ENCODE measurements around the gene SH3BP1.

SH3BP1 gene

DNA sequence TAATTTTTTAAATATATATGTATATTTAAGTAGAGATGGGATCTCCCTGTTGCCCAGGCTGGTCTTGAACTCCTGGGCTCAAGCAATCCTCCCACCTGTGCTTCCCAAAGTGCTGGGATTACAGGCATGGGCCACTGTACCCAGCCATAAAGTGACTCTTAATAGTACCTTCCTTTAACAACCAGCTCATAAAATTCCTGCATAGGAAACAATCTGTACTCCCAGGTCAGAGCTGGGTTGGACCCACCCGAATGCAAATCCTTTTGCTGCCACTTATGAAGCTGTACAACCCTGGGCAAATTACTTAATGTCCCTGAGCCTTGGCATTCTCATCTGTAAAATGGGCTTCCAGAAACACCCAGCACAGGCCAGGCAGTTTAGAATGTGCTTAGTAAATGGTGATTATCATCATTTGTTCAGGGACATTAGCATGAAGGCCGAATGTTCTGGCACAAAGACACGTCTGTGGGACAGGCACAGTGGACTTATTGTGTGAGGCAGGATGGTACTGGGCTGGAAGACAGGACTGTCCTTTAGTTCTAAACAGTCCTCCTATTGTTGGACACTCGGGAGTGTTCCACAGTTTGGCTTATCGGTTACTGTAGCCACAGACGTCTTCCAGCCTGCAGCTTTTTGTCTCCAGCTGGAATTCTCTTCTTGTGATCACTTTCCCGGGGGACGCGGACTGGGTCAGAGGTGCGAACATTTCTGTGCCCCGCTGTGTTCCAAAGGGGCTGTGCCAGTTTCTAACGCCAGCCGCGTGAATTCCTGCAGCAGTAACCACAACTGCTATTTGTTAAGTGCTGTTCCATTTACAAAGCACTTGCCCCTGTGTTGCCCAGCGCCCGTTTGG, 25.0 kb downstream of the SH3BP1 start:
- no peak for DNase-seq (ENCODE audit: low read depth)
- TF ChIP-seq, protein P1, sequence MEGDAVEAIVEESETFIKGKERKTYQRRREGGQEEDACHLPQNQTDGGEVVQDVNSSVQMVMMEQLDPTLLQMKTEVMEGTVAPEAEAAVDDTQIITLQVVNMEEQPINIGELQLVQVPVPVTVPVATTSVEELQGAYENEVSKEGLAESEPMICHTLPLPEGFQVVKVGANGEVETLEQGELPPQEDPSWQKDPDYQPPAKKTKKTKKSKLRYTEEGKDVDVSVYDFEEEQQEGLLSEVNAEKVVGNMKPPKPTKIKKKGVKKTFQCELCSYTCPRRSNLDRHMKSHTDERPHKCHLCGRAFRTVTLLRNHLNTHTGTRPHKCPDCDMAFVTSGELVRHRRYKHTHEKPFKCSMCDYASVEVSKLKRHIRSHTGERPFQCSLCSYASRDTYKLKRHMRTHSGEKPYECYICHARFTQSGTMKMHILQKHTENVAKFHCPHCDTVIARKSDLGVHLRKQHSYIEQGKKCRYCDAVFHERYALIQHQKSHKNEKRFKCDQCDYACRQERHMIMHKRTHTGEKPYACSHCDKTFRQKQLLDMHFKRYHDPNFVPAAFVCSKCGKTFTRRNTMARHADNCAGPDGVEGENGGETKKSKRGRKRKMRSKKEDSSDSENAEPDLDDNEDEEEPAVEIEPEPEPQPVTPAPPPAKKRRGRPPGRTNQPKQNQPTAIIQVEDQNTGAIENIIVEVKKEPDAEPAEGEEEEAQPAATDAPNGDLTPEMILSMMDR (IDR thresholded peaks at IDR 0.05; ENCODE audit: control insufficient read depth, insufficient read depth, low read depth, low read length, missing control alignments), result no peak
- H3K4me3 ChIP-seq (ENCODE audit: control insufficient read depth, low read depth, low read length), result no peak overlapping the region

DNA sequence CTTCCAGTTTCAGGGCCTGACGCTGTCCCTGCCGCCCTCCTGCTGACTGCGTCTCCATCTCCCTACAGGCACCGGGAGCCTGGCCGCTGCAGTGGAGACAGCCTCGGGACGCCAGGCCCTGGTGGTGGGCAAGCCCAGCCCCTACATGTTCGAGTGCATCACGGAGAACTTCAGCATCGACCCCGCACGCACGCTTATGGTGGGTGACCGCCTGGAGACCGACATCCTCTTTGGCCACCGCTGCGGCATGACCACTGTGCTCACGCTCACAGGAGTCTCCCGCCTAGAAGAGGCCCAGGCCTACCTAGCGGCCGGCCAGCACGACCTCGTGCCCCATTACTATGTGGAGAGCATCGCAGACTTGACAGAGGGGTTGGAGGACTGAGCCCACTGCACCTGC, 26.0 kb downstream of the SH3BP1 start:
- TF ChIP-seq, protein P1 (IDR thresholded peaks at IDR 0.05; ENCODE audit: control insufficient read depth, insufficient read depth, low read depth, low read length, missing control alignments), result no peak
- H3K4me3 ChIP-seq (ENCODE audit: control insufficient read depth, low read depth, low read length), result no peak overlapping the region
- DNase-seq (ENCODE audit: low read depth), result no peak

DNA sequence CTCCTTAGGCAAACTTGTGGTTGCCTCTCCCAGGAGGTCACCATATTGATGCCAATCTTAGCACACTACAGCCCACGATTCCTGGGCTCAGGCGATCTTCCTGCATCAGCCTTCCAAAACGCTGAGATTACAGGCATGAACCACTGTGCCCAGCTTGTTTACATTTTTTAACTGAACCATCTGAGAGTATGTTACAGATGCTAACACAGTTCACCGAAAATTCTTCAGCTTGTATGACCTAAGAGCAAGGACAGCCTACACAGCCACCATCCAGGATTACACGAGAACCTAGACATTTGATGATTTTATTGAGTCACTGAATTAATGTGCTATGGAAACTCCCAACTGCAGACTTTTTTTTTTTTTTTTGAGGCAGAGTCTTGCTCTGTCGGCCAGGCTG, 30.1 kb downstream of the SH3BP1 start:
- peak; percentile 74 for DNase-seq (ENCODE audit: low read depth)
- TF ChIP-seq, protein P1 (IDR thresholded peaks at IDR 0.05; ENCODE audit: control insufficient read depth, insufficient read depth, low read depth, low read length, missing control alignments), result no peak

DNA sequence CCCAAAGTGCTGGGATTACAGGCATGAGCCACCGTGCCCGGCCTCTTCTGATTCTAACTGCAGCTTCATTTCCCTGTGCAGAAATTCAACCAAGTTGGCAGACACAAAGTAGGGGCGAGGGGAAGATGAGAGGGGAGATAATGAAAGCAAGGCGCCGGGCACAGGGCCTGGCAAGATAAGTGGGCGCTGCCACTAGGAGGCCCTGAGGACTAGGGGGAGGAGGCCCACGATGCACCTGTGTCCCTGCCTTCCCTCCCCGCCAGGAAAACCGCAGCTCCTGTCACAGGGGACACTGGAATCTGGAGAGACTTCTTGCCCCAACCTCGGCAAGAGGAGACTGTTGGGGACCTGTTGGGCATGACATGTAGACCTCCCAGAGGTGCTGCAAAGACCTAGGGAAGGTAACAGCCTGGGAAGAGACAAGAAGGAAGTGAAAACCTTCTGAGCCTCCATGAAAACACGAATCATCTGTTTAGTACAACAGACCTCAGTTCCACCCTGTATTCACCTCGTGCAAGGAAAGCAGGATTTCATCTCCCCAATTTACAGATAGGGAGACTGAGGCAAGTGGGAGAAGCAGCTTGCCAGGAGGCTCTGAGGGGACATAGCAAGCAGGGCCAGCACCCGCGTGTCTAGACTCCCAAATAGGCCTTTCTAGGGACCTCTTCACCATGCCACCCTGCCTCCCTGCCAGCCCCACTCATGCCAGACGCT, 32.9 kb downstream of the SH3BP1 start:
- H3K4me3 ChIP-seq (ENCODE audit: control insufficient read depth, low read depth, low read length), result no peak overlapping the region
- TF ChIP-seq, protein P1 (IDR thresholded peaks at IDR 0.05; ENCODE audit: control insufficient read depth, insufficient read depth, low read depth, low read length, missing control alignments), result no peak
- no peak for DNase-seq (ENCODE audit: low read depth)

More for the DNA sequence above, 30.1 kb downstream of the SH3BP1 start:
- no peak overlapping the region for H3K4me3 ChIP-seq (ENCODE audit: control insufficient read depth, low read depth, low read length)

DNA sequence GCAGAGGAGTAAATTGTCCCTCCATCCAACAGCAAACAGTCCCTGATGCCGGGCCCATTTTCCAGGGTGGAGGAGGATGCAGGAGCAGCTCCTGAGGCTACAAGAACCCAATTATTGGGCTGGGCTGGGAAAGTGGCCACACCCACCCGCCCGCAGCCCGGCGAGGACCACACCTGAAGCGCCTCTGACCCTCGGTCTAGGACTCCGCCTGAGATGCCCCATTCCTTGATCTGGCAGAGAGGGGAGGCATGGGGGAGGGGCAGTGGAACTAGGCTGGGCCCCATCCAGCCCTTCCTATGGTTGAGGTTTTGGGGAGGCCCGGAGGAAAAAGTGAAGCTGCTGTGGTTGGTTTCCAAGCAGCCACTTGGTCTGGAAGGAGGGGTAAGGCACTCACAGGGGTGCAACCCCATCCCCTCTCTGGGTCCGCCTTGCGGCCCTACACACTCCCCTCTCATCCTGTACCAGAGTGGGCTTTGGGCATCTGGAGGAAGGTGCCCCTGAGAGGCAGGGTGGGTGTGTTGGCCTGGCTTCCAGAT, 33.5 kb downstream of the SH3BP1 start:
- TF ChIP-seq, protein P1 (IDR thresholded peaks at IDR 0.05; ENCODE audit: control insufficient read depth, insufficient read depth, low read depth, low read length, missing control alignments), result no peak
- no peak for DNase-seq (ENCODE audit: low read depth)
- H3K4me3 ChIP-seq (ENCODE audit: control insufficient read depth, low read depth, low read length), result no peak overlapping the region

DNA sequence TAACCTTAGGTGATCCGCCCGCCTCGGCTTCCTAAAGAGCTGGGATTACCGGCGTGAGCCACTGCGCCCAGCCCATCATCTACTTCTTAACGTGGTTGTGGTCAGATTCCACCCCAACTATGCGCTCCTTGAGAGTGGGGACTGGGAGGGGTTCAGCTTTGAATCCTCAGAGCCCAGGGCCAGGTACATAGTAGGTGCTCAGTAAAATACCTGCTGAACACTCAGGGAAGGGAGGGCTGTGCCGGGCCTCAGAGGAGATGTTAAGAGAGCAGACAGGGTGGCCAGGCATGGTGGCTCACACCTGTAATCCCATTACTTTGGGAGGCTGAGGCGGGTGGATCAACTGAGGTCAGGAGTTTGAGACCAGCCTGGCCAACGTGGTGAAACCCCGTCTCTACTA, 34.8 kb downstream of the SH3BP1 start:
- TF ChIP-seq, protein P1 (IDR thresholded peaks at IDR 0.05; ENCODE audit: control insufficient read depth, insufficient read depth, low read depth, low read length, missing control alignments), result no peak
- no peak for DNase-seq (ENCODE audit: low read depth)
- no peak overlapping the region for H3K4me3 ChIP-seq (ENCODE audit: control insufficient read depth, low read depth, low read length)
